ENCODE results near the gene GCFC2.
"Not testable (repeated sequence)": the region's sequence is repeated elsewhere in the genome, so short reads cannot be mapped to it uniquely, and the experiment has no call there.

The GCFC2 gene

GRCh38 chr2:75710577-75711253, at the start of gene GCFC2:
Gene GCFC2 (minus strand): TSS chr2:75710915. CDS start chr2:75710855, 60 bp downstream.
- peak; percentile 88 for DNase-seq (ENCODE audit: low read depth)

GRCh38 chr2:75752828-75753227, 42.1 kb upstream of the GCFC2 start:
- no peak for DNase-seq (ENCODE audit: low read depth)

- DNase-seq (ENCODE audit: low read depth) = no peak
Measured at GRCh38 chr2:75751824-75752468, 41.2 kb upstream of the GCFC2 start.

- DNase-seq (ENCODE audit: low read depth) = no peak
Measured at GRCh38 chr2:75751360-75751759, 40.6 kb upstream of the GCFC2 start.

- no peak for DNase-seq (ENCODE audit: low read depth)
Measured at GRCh38 chr2:75737961-75738360, 27.2 kb upstream of the GCFC2 start.

GRCh38 chr2:75736276-75736675, 25.6 kb upstream of the GCFC2 start:
- no peak for DNase-seq (ENCODE audit: low read depth)

GRCh38 chr2:75729861-75730260, 19.1 kb upstream of the GCFC2 start:
- no peak for DNase-seq (ENCODE audit: low read depth)

GRCh38 chr2:75728614-75729419, 18.1 kb upstream of the GCFC2 start:
- no peak for DNase-seq (ENCODE audit: low read depth)

GRCh38 chr2:75722687-75723086, 12.0 kb upstream of the GCFC2 start:
- no peak for DNase-seq (ENCODE audit: low read depth)

- DNase-seq (ENCODE audit: low read depth) = no peak
Measured at GRCh38 chr2:75720525-75720924, 9.8 kb upstream of the GCFC2 start.

GRCh38 chr2:75719616-75720015, 8.9 kb upstream of the GCFC2 start:
- no peak for DNase-seq (ENCODE audit: low read depth)

GRCh38 chr2:75716406-75716805, 5.7 kb upstream of the GCFC2 start:
- DNase-seq (ENCODE audit: low read depth) = no peak

- not testable (repeated sequence) for DNase-seq (ENCODE audit: low read depth)
Measured at GRCh38 chr2:75711590-75711989, 875 bp upstream of the GCFC2 start.

GRCh38 chr2:75710220-75710576, 517 bp downstream of the GCFC2 start:
- DNase-seq (ENCODE audit: low read depth) = no peak

GRCh38 chr2:75709297-75709696, 1.4 kb downstream of the GCFC2 start:
- no peak for DNase-seq (ENCODE audit: low read depth)

- DNase-seq (ENCODE audit: low read depth) = peak; percentile 34
Measured at GRCh38 chr2:75707901-75708300, 2.8 kb downstream of the GCFC2 start.

- DNase-seq (ENCODE audit: low read depth) = peak; percentile 60
Measured at GRCh38 chr2:75705921-75706320, 4.8 kb downstream of the GCFC2 start.

GRCh38 chr2:75703589-75704287, 7.0 kb downstream of the GCFC2 start:
- peak; percentile 11 for DNase-seq (ENCODE audit: low read depth)

- no peak for DNase-seq (ENCODE audit: low read depth)
Measured at GRCh38 chr2:75702593-75702992, 8.1 kb downstream of the GCFC2 start.

GRCh38 chr2:75698918-75699317, 11.8 kb downstream of the GCFC2 start:
- peak; percentile 33 for DNase-seq (ENCODE audit: low read depth)

- no peak for DNase-seq (ENCODE audit: low read depth)
Measured at GRCh38 chr2:75688196-75688595, 22.5 kb downstream of the GCFC2 start.

GRCh38 chr2:75683430-75683829, 27.3 kb downstream of the GCFC2 start:
- DNase-seq (ENCODE audit: low read depth) = not testable (repeated sequence)
